Spleen (tissue), 11 donors: ENCODE data around the gene TBL1X. TPM values are rescaled to one million over a fixed set of nuclear protein-coding genes. Genes with fewer than 3 reads are reported as not detected.

ENCODE experiments used
- DNase-seq: peaks from one replicate; pipeline ENCODE4 v3.0.0-alpha.2; 2020
- H3K27ac ChIP-seq, 8 donors: fragments of 200-600 bp; sonication (generic) in 7 of 8; 1 replicate in 4 of 8; 2 replicates in 4 of 8; pipeline versions ENCODE4 v1.5.0 to v1.8.0; 2016 to 2021; ENCODE audit warnings: inconsistent platforms in 4 of 8, mild to moderate bottlenecking in 4 of 8, moderate library complexity in 1 of 8
- H3K27me3 ChIP-seq, 7 donors: fragments of 200-600 bp; sonication (generic) in 6 of 7; replicated peaks in 1 of 7; 1 replicate in 4 of 7; 2 replicates in 3 of 7; pipeline versions ENCODE4 v1.5.0 to v1.8.0; 2016 to 2021; ENCODE audit warnings: inconsistent platforms in 3 of 7, mild to moderate bottlenecking in 1 of 7
- H3K36me3 ChIP-seq, 6 donors: fragments of 200-600 bp; sonication (generic) in 5 of 6; 1 replicate in 4 of 6; 2 replicates in 2 of 6; pipeline versions ENCODE4 v1.5.0 to v1.8.0; 2016 to 2021; ENCODE audit warnings: inconsistent platforms in 2 of 6
- H3K4me1 ChIP-seq, 6 donors: fragments of 200-600 bp; sonication (generic) in 5 of 6; 1 replicate in 3 of 6; 2 replicates in 3 of 6; pipeline versions ENCODE4 v1.5.0 to v1.8.0; 2016 to 2021; ENCODE audit warnings: inconsistent platforms in 3 of 6
- H3K4me3 ChIP-seq, 8 donors: fragments of 200-600 bp; sonication (generic) in 7 of 8; 1 replicate in 4 of 8; 2 replicates in 4 of 8; pipeline versions ENCODE4 v1.5.0 to v1.8.0; 2016 to 2021; ENCODE audit warnings: inconsistent platforms in 4 of 8, mild to moderate bottlenecking in 4 of 8, moderate library complexity in 2 of 8
- H3K9me3 ChIP-seq, 8 donors: fragments of 200-600 bp; sonication (generic) in 7 of 8; 1 replicate in 4 of 8; 2 replicates in 4 of 8; pipeline versions ENCODE4 v1.5.0 to v1.8.0; 2016 to 2021; ENCODE audit warnings: inconsistent platforms in 4 of 8
- CTCF ChIP-seq, 11 experiments: fragments of 200-600 bp in 7 of 11; fragments of 450-650 bp in 4 of 11; sonication (generic) in 4 of 11; IDR thresholded peaks in 8 of 11; conservative IDR thresholded peaks in 3 of 11; 1 replicate in 7 of 11; 2 replicates in 4 of 11; pipeline versions ENCODE4 v1.4.0 to v1.8.0; 2016 to 2021; ENCODE audit warnings: antibody characterized with exemption in 11 of 11, inconsistent platforms in 4 of 11, mild to moderate bottlenecking in 1 of 11
- POLR2A ChIP-seq, 3 donors: fragments of 450-650 bp; IDR thresholded peaks; one replicate each; pipeline ENCODE4 v1.5.1; 2017; ENCODE audit warnings: antibody characterized with exemption in 3 of 3, mild to moderate bottlenecking in 1 of 3
- POLR2AphosphoS5 ChIP-seq, 3 donors: sonication (generic); formaldehyde crosslinking; IDR thresholded peaks; one replicate each; pipeline ENCODE4 v1.5.1; 2017; ENCODE audit warnings: antibody characterized with exemption in 3 of 3
- WGBS, 5 donors: extraction: QIAGEN DNeasy Blood & Tissue Kit in 3 of 5; methylation state at CpG; one replicate each; pipeline versions ENCODE4 v1.1.5 to v1.1.7; 2013 to 2018; 5-methylcytosine and 5-hydroxymethylcytosine counted together
- intact Hi-C: fragments of 100-400 bp; cut with DNase I; formaldehyde crosslinking; loops from one replicate; pipeline ENCODE4 v1.15.0; 2023; ENCODE audit warnings: low total_unique reads
- polyA plus RNA-seq, 3 donors: library from polyadenylated mRNA; stranded (reverse); fragments of 200-250 nt; gene quantifications; one replicate each; pipeline ENCODE4 v1.2.1, GENCODE V29; 2013
- total RNA-seq, 7 donors: library from RNA; depleted of rRNA in 3 of 7; stranded (reverse); fragments of >200 nt in 3 of 7; fragmentation: NEBNext Ultra II Directional in 4 of 7; extraction: Animal tissue kit (Norgen Biotek cat#: 25700) in 4 of 7; gene quantifications; one replicate each; pipeline versions ENCODE4 v1.1.0 to v1.2.1, GENCODE V29; 2016 to 2021
- donor health status: healthy with polysubstance abuse.
- donor health status: DM: no; HTN: no; CAD: no; lungs with moderate emphysema.
- donor health status: DM: no; HTN: no; CAD: no.
- donor health status: Bipolar disorder and iron deficiency.
- donor health status: healthy.
- donor health status: DM: no; HTN: no; CAD: no.
- donor health status: DM: yes; HTN: yes; CAD: no.

The TBL1X gene
- total and polyA plus RNA-seq, 10 donors, result 3.0 to 37.2 (median 21.4) TPM

GRCh38 chrX:9593756-9594155, 128.9 kb downstream of the TBL1X start:
- TF ChIP-seq POLR2AphosphoS5 (IDR thresholded peaks at IDR 0.05), result no peak
- no peak for TF ChIP-seq CTCF (IDR thresholded peaks at IDR 0.05 in 8 of 11, conservative IDR thresholded peaks at IDR 0.05 in 3 of 11)
- no peak for TF ChIP-seq POLR2A (IDR thresholded peaks at IDR 0.05)
- no peaks in the 10 kb centered on the region for H3K27me3 ChIP-seq
- no peak for DNase-seq
- no peak overlapping the region for H3K27ac ChIP-seq
- peaks cover 0 to 12% (median 0%) of the 10 kb centered on the region in 8 donors for H3K9me3 ChIP-seq
- no peaks in the 10 kb centered on the region for H3K4me1 ChIP-seq
- H3K4me3 ChIP-seq, result no peak overlapping the region
- H3K36me3 ChIP-seq, result no peaks in the 10 kb centered on the region
- 76 to 81% (median 81%) methylated on average over 7 to 9 of the region's 9 CpGs for WGBS, 5 donors
- intact Hi-C loops, result no loop called here

- no peak overlapping the region for H3K27ac ChIP-seq
- no peaks in the 10 kb centered on the region for H3K4me1 ChIP-seq
- H3K9me3 ChIP-seq, result peaks cover 0 to 12% (median 0%) of the 10 kb centered on the region in 8 donors
- H3K4me3 ChIP-seq, result no peak overlapping the region
- WGBS, 5 donors, result 60 to 85% (median 77%) methylated on average over 4 to 5 of the region's 5 CpGs
- no peaks in the 10 kb centered on the region for H3K36me3 ChIP-seq
- H3K27me3 ChIP-seq, result no peaks in the 10 kb centered on the region
- intact Hi-C loops, result no loop called here
- TF ChIP-seq CTCF (IDR thresholded peaks at IDR 0.05 in 8 of 11, conservative IDR thresholded peaks at IDR 0.05 in 3 of 11) (no peak), POLR2A (IDR thresholded peaks at IDR 0.05) (no peak), POLR2AphosphoS5 (IDR thresholded peaks at IDR 0.05) (no peak)
- no peak for DNase-seq
Measured at GRCh38 chrX:9595174-9595573, 130.3 kb downstream of the TBL1X start.

- H3K4me3 ChIP-seq, result no peak overlapping the region
- H3K4me1 ChIP-seq, result no peaks in the 10 kb centered on the region
- intact Hi-C loops, result no loop called here
- H3K27ac ChIP-seq, result no peak overlapping the region
- no peaks in the 10 kb centered on the region for H3K27me3 ChIP-seq
- no peak for DNase-seq
- TF ChIP-seq POLR2AphosphoS5 (IDR thresholded peaks at IDR 0.05), result no peak
- WGBS, 5 donors, result 76 to 96% (median 86%) methylated on average over 2 to 3 of the region's 3 CpGs
- H3K9me3 ChIP-seq, result peaks cover 0 to 7% (median 0%) of the 10 kb centered on the region in 8 donors
- H3K36me3 ChIP-seq, result no peaks in the 10 kb centered on the region
Measured at GRCh38 chrX:9596837-9597236, 132.0 kb downstream of the TBL1X start.

GRCh38 chrX:9597361-9598035, 132.6 kb downstream of the TBL1X start:
- TF ChIP-seq POLR2AphosphoS5 (IDR thresholded peaks at IDR 0.05) (no peak), POLR2A (IDR thresholded peaks at IDR 0.05) (no peak), CTCF (IDR thresholded peaks at IDR 0.05 in 8 of 11, conservative IDR thresholded peaks at IDR 0.05 in 3 of 11) (no peak)
- H3K27ac ChIP-seq, result no peak overlapping the region
- H3K27me3 ChIP-seq, result no peaks in the 10 kb centered on the region
- no peak overlapping the region for H3K4me3 ChIP-seq
- no peaks in the 10 kb centered on the region for H3K4me1 ChIP-seq
- intact Hi-C loops, result no loop called here
- 88 to 95% (median 93%) methylated on average over 13 of the region's 13 CpGs for WGBS, 5 donors
- H3K36me3 ChIP-seq, result no peaks in the 10 kb centered on the region
- DNase-seq, result no peak
- H3K9me3 ChIP-seq, result peaks cover 0 to under 1% (median 0%) of the 10 kb centered on the region in 8 donors
